Lower leg skin (tissue), 3 donors: ENCODE data around the gene GPATCH1.

Experiments
- CTCF ChIP-seq, 3 donors: fragments of 450-650 bp; IDR thresholded peaks; one replicate each; pipeline ENCODE4 v1.5.1; 2016; ENCODE audit warnings: antibody characterized with exemption in 3 of 3, mild to moderate bottlenecking in 3 of 3, moderate library complexity in 2 of 3
- POLR2A ChIP-seq, 2 donors: fragments of 450-650 bp; IDR thresholded peaks; one replicate each; pipeline ENCODE4 v1.6.1; 2016 to 2017; ENCODE audit warnings: antibody characterized with exemption in 2 of 2, mild to moderate bottlenecking in 1 of 2, moderate library complexity in 1 of 2

GRCh38 chr19:33085570-33086128 lies 4.7 kb downstream of the GPATCH1 start:
- no peak for TF ChIP-seq CTCF (IDR thresholded peaks at IDR 0.05)
- TF ChIP-seq POLR2A (IDR thresholded peaks at IDR 0.05) = no peak
